ENCODE data around the gene SNED1.

Gene SNED1

GRCh38 chr2:241129086-241129871 is 130.9 kb downstream of the SNED1 start:
- Histone ChIP-seq H2AFZ (ENCODE audit: low read length) (no peak overlapping the region), H3K18ac (ENCODE audit: low read length) (no peak overlapping the region), H2BK5ac (ENCODE audit: low read length) (no peak overlapping the region), H3K4ac (ENCODE audit: low read length) (no peak overlapping the region), H3K4me1 (ENCODE audit: control insufficient read depth in 2 of 2, insufficient read depth in 1 of 2, low read depth in 1 of 2, low read length in 2 of 2) (no peaks in the 10 kb centered on the region), H3K27me3 (ENCODE audit: control insufficient read depth in 3 of 3, insufficient read depth in 3 of 3, low read depth in 1 of 3, low read length in 3 of 3) (no peaks in the 10 kb centered on the region), H2AK5ac (ENCODE audit: low read depth, low read length) (no peak overlapping the region), H4K8ac (ENCODE audit: low read depth, low read length) (no peak overlapping the region), H2BK120ac (ENCODE audit: low read depth, low read length) (no peak overlapping the region), H3K4me3 (ENCODE audit: low read length in 2 of 2) (no peak overlapping the region), H3K23ac (ENCODE audit: low read depth, low read length, poor library complexity) (no peak overlapping the region), H4K91ac (ENCODE audit: low read depth, low read length, poor library complexity) (no peak overlapping the region), H3K79me1 (ENCODE audit: low read depth, low read length) (peaks cover 2% of the 10 kb centered on the region), H3K9ac (ENCODE audit: low read depth, low read length, poor library complexity) (no peak overlapping the region), H3K4me2 (ENCODE audit: insufficient read depth, low read length, poor library complexity, severe bottlenecking) (no peak overlapping the region), H2BK12ac (ENCODE audit: low read length) (no peak overlapping the region), H3K9me3 (replicated peaks in 1 of 2; ENCODE audit: control insufficient read depth in 2 of 2, insufficient read depth in 1 of 2, low read depth in 1 of 2, low read length in 2 of 2) (peaks cover 0 to 2% of the 10 kb centered on the region in 2 donors), H3K36me3 (replicated peaks in 1 of 2; ENCODE audit: control insufficient read depth in 2 of 2, insufficient read depth in 2 of 2, low read length in 2 of 2) (peaks cover 8 to 78% of the 10 kb centered on the region in 2 donors), H2BK15ac (ENCODE audit: low read length) (no peak overlapping the region), H3K14ac (ENCODE audit: low read length) (no peak overlapping the region), H3K27ac (replicated peaks; ENCODE audit: low read length) (no peak overlapping the region)
- no CpG with 5 or more reads among the region's 12 CpGs for WGBS, 2 donors (ENCODE audit: extremely low coverage in 2 of 2, insufficient read length in 2 of 2, insufficient replicate concordance in 1 of 2)
- no peak for DNase-seq (ENCODE audit: low spot score)

GRCh38 chr2:241130316-241130715 is 131.9 kb downstream of the SNED1 start:
- no peak for DNase-seq (ENCODE audit: low spot score)
- Histone ChIP-seq H2AFZ (ENCODE audit: low read length) (no peak overlapping the region), H3K27me3 (ENCODE audit: control insufficient read depth in 3 of 3, insufficient read depth in 3 of 3, low read depth in 1 of 3, low read length in 3 of 3) (no peaks in the 10 kb centered on the region), H3K4me1 (ENCODE audit: control insufficient read depth in 2 of 2, insufficient read depth in 1 of 2, low read depth in 1 of 2, low read length in 2 of 2) (no peaks in the 10 kb centered on the region), H3K14ac (ENCODE audit: low read length) (no peak overlapping the region), H3K4ac (ENCODE audit: low read length) (no peak overlapping the region), H2AK5ac (ENCODE audit: low read depth, low read length) (no peak overlapping the region), H3K36me3 (replicated peaks in 1 of 2; ENCODE audit: control insufficient read depth in 2 of 2, insufficient read depth in 2 of 2, low read length in 2 of 2) (peaks cover 8 to 84% of the 10 kb centered on the region in 2 donors), H3K23ac (ENCODE audit: low read depth, low read length, poor library complexity) (no peak overlapping the region), H3K27ac (replicated peaks; ENCODE audit: low read length) (no peak overlapping the region), H2BK12ac (ENCODE audit: low read length) (no peak overlapping the region), H4K8ac (ENCODE audit: low read depth, low read length) (no peak overlapping the region), H3K4me2 (ENCODE audit: insufficient read depth, low read length, poor library complexity, severe bottlenecking) (no peak overlapping the region), H3K4me3 (ENCODE audit: low read length in 2 of 2) (no peak overlapping the region), H3K9ac (ENCODE audit: low read depth, low read length, poor library complexity) (no peak overlapping the region), H2BK5ac (ENCODE audit: low read length) (no peak overlapping the region), H3K18ac (ENCODE audit: low read length) (no peak overlapping the region), H2BK15ac (ENCODE audit: low read length) (no peak overlapping the region), H3K9me3 (replicated peaks in 1 of 2; ENCODE audit: control insufficient read depth in 2 of 2, insufficient read depth in 1 of 2, low read depth in 1 of 2, low read length in 2 of 2) (peaks cover 0 to 2% of the 10 kb centered on the region in 2 donors), H4K91ac (ENCODE audit: low read depth, low read length, poor library complexity) (no peak overlapping the region), H3K79me1 (ENCODE audit: low read depth, low read length) (peaks cover 2% of the 10 kb centered on the region), H2BK120ac (ENCODE audit: low read depth, low read length) (no peak overlapping the region)
- no CpG with 5 or more reads among the region's 16 CpGs for WGBS, 2 donors (ENCODE audit: extremely low coverage in 2 of 2, insufficient read length in 2 of 2, insufficient replicate concordance in 1 of 2)

- H3K27ac ChIP-seq (replicated peaks; ENCODE audit: low read length), result no peak overlapping the region
- no peak overlapping the region for H3K4ac ChIP-seq (ENCODE audit: low read length)
- no peak overlapping the region for H3K4me3 ChIP-seq (ENCODE audit: low read length in 2 of 2)
- H2AK5ac ChIP-seq (ENCODE audit: low read depth, low read length), result no peak overlapping the region
- H2BK120ac ChIP-seq (ENCODE audit: low read depth, low read length), result no peak overlapping the region
- H2BK5ac ChIP-seq (ENCODE audit: low read length), result no peak overlapping the region
- H3K36me3 ChIP-seq (replicated peaks in 1 of 2; ENCODE audit: control insufficient read depth in 2 of 2, insufficient read depth in 2 of 2, low read length in 2 of 2), result peaks cover 2 to 85% of the 10 kb centered on the region in 2 donors
- no peak overlapping the region for H2BK15ac ChIP-seq (ENCODE audit: low read length)
- no peaks in the 10 kb centered on the region for H3K4me1 ChIP-seq (ENCODE audit: control insufficient read depth in 2 of 2, insufficient read depth in 1 of 2, low read depth in 1 of 2, low read length in 2 of 2)
- H3K27me3 ChIP-seq (ENCODE audit: control insufficient read depth in 3 of 3, insufficient read depth in 3 of 3, low read depth in 1 of 3, low read length in 3 of 3), result no peaks in the 10 kb centered on the region
- no CpG with 5 or more reads among the region's 7 CpGs for WGBS, 2 donors (ENCODE audit: extremely low coverage in 2 of 2, insufficient read length in 2 of 2, insufficient replicate concordance in 1 of 2)
- H2BK12ac ChIP-seq (ENCODE audit: low read length), result no peak overlapping the region
- no peak for DNase-seq (ENCODE audit: low spot score)
- H4K8ac ChIP-seq (ENCODE audit: low read depth, low read length), result no peak overlapping the region
- H3K4me2 ChIP-seq (ENCODE audit: insufficient read depth, low read length, poor library complexity, severe bottlenecking), result no peak overlapping the region
- peaks cover 0 to 2% of the 10 kb centered on the region in 2 donors for H3K9me3 ChIP-seq (replicated peaks in 1 of 2; ENCODE audit: control insufficient read depth in 2 of 2, insufficient read depth in 1 of 2, low read depth in 1 of 2, low read length in 2 of 2)
- H3K79me1 ChIP-seq (ENCODE audit: low read depth, low read length), result peaks cover 2% of the 10 kb centered on the region
- no peak overlapping the region for H3K9ac ChIP-seq (ENCODE audit: low read depth, low read length, poor library complexity)
- peak overlapping the region; percentile 86 for H3K23ac ChIP-seq (ENCODE audit: low read depth, low read length, poor library complexity)
- H2AFZ ChIP-seq (ENCODE audit: low read length), result no peak overlapping the region
- no peak overlapping the region for H3K14ac ChIP-seq (ENCODE audit: low read length)
- H3K18ac ChIP-seq (ENCODE audit: low read length), result no peak overlapping the region
- no peak overlapping the region for H4K91ac ChIP-seq (ENCODE audit: low read depth, low read length, poor library complexity)
Measured at GRCh38 chr2:241131531-241131930, 133.1 kb downstream of the SNED1 start.

- Histone ChIP-seq H3K4me2 (ENCODE audit: insufficient read depth, low read length, poor library complexity, severe bottlenecking) (no peak overlapping the region), H3K18ac (ENCODE audit: low read length) (no peak overlapping the region), H2BK5ac (ENCODE audit: low read length) (peak overlapping the region; percentile 18), H3K23ac (ENCODE audit: low read depth, low read length, poor library complexity) (no peak overlapping the region), H3K9ac (ENCODE audit: low read depth, low read length, poor library complexity) (no peak overlapping the region), H2BK12ac (ENCODE audit: low read length) (no peak overlapping the region), H4K91ac (ENCODE audit: low read depth, low read length, poor library complexity) (no peak overlapping the region), H3K4me3 (ENCODE audit: low read length in 2 of 2) (no peak overlapping the region), H2AFZ (ENCODE audit: low read length) (no peak overlapping the region), H3K4me1 (ENCODE audit: control insufficient read depth in 2 of 2, insufficient read depth in 1 of 2, low read depth in 1 of 2, low read length in 2 of 2) (no peaks in the 10 kb centered on the region), H4K8ac (ENCODE audit: low read depth, low read length) (no peak overlapping the region), H3K9me3 (replicated peaks in 1 of 2; ENCODE audit: control insufficient read depth in 2 of 2, insufficient read depth in 1 of 2, low read depth in 1 of 2, low read length in 2 of 2) (peaks cover 0 to 2% of the 10 kb centered on the region in 2 donors), H3K27ac (replicated peaks; ENCODE audit: low read length) (no peak overlapping the region), H3K27me3 (ENCODE audit: control insufficient read depth in 3 of 3, insufficient read depth in 3 of 3, low read depth in 1 of 3, low read length in 3 of 3) (no peaks in the 10 kb centered on the region), H3K4ac (ENCODE audit: low read length) (no peak overlapping the region), H3K79me1 (ENCODE audit: low read depth, low read length) (peaks cover 2% of the 10 kb centered on the region), H2BK15ac (ENCODE audit: low read length) (no peak overlapping the region), H2AK5ac (ENCODE audit: low read depth, low read length) (no peak overlapping the region), H3K36me3 (replicated peaks in 1 of 2; ENCODE audit: control insufficient read depth in 2 of 2, insufficient read depth in 2 of 2, low read length in 2 of 2) (peaks cover 6 to 89% of the 10 kb centered on the region in 2 donors), H2BK120ac (ENCODE audit: low read depth, low read length) (no peak overlapping the region), H3K14ac (ENCODE audit: low read length) (no peak overlapping the region)
- no peak for DNase-seq (ENCODE audit: low spot score)
- no CpG with 5 or more reads among the region's 14 CpGs for WGBS, 2 donors (ENCODE audit: extremely low coverage in 2 of 2, insufficient read length in 2 of 2, insufficient replicate concordance in 1 of 2)
Measured at GRCh38 chr2:241132538-241133435, 134.4 kb downstream of the SNED1 start.
